ENCODE results near the gene AIFM3.
A peak's percentile ranks its signal among the peaks of the same experiment; 100 is the strongest.
"Not testable (repeated sequence)": the region's sequence is repeated elsewhere in the genome, so short reads cannot be mapped to it uniquely, and the experiment has no call there.

The AIFM3 gene

GRCh38 chr22:20927940-20928572 lies 39.0 kb upstream of the AIFM3 start:
- 0 out of 2 replicates have a peak overlapping the region, but pooled peaks have one; percentile 6 for H3K27ac ChIP-seq
- no peak for DNase-seq (ENCODE audit: low spot score)
- ChIA-PET POLR2A (ENCODE audit: low non-redundant PET) (no interaction called here), CTCF (no interaction called here)
- TF ChIP-seq CTCF (conservative IDR thresholded peaks at IDR 0.05; ENCODE audit: low read depth): no peak

GRCh38 chr22:20928573-20928967 lies 38.5 kb upstream of the AIFM3 start:
- no peak overlapping the region for H3K27ac ChIP-seq
- ChIA-PET CTCF (no interaction called here), POLR2A (ENCODE audit: low non-redundant PET) (no interaction called here)
- no peak for DNase-seq (ENCODE audit: low spot score)
- no peak for TF ChIP-seq CTCF (conservative IDR thresholded peaks at IDR 0.05; ENCODE audit: low read depth)

- ChIA-PET CTCF (no interaction called here), POLR2A (ENCODE audit: low non-redundant PET) (no interaction called here)
- no peak overlapping the region for H3K27ac ChIP-seq
- no peak for DNase-seq (ENCODE audit: low spot score)
- TF ChIP-seq CTCF (conservative IDR thresholded peaks at IDR 0.05; ENCODE audit: low read depth): no peak
Observed at GRCh38 chr22:20930004-20930403, 37.1 kb upstream of the AIFM3 start.

- POLR2A ChIA-PET (ENCODE audit: low non-redundant PET); DNase-seq (ENCODE audit: low spot score); CTCF ChIA-PET; H3K27ac ChIP-seq: not testable (repeated sequence)
Observed at GRCh38 chr22:20930435-20930834, 36.6 kb upstream of the AIFM3 start.

GRCh38 chr22:20931126-20931654 lies 35.9 kb upstream of the AIFM3 start:
- POLR2A ChIA-PET (ENCODE audit: low non-redundant PET): no interaction called here
- H3K27ac ChIP-seq: no peak overlapping the region
- CTCF ChIA-PET: interaction anchor here (0.6 kb wide), 1 partner anchor 10 kb away, joined by 3 read pairs; no protein-coding TSS in a partner anchor
- TF ChIP-seq CTCF (conservative IDR thresholded peaks at IDR 0.05; ENCODE audit: low read depth): no peak
- no peak for DNase-seq (ENCODE audit: low spot score)

- CTCF ChIA-PET: interaction anchor here (0.5 kb wide), 1 partner anchor 43 kb away, joined by 3 read pairs; no protein-coding TSS in a partner anchor
- no peak for TF ChIP-seq CTCF (conservative IDR thresholded peaks at IDR 0.05; ENCODE audit: low read depth)
- no peak for DNase-seq (ENCODE audit: low spot score)
- H3K27ac ChIP-seq: no peak overlapping the region
- POLR2A ChIA-PET (ENCODE audit: low non-redundant PET): no interaction called here
Observed at GRCh38 chr22:20933910-20934309, 33.1 kb upstream of the AIFM3 start.

GRCh38 chr22:20935049-20935448 lies 32.0 kb upstream of the AIFM3 start:
- DNase-seq (ENCODE audit: low spot score); POLR2A ChIA-PET (ENCODE audit: low non-redundant PET): not testable (repeated sequence)
- CTCF ChIA-PET: interaction anchor here (0.7 kb wide), 3 partner anchors 22 to 45 kb away, joined by 3 to 4 read pairs (median 3); no protein-coding TSS in a partner anchor
- peak overlapping the region; percentile 48; the same call in 1 of the 2 replicates for H3K27ac ChIP-seq

- DNase-seq (ENCODE audit: low spot score); POLR2A ChIA-PET (ENCODE audit: low non-redundant PET): not testable (repeated sequence)
- CTCF ChIA-PET: interaction anchor here (0.6 kb wide), 2 partner anchors 137 to 152 kb away, joined by 3 read pairs; no protein-coding TSS in a partner anchor
- peak overlapping the region; percentile 48 for H3K27ac ChIP-seq
Observed at GRCh38 chr22:20935780-20936539, 31.1 kb upstream of the AIFM3 start.
